ENCODE results near the gene AFAP1L1. TPM values are rescaled to one million over a fixed set of nuclear protein-coding genes. Genes with fewer than 3 reads are reported as not detected.

AFAP1L1 gene
- total and polyA plus RNA-seq, 7 donors: 10.8 to 39.9 (median 23.0) TPM

DNA sequence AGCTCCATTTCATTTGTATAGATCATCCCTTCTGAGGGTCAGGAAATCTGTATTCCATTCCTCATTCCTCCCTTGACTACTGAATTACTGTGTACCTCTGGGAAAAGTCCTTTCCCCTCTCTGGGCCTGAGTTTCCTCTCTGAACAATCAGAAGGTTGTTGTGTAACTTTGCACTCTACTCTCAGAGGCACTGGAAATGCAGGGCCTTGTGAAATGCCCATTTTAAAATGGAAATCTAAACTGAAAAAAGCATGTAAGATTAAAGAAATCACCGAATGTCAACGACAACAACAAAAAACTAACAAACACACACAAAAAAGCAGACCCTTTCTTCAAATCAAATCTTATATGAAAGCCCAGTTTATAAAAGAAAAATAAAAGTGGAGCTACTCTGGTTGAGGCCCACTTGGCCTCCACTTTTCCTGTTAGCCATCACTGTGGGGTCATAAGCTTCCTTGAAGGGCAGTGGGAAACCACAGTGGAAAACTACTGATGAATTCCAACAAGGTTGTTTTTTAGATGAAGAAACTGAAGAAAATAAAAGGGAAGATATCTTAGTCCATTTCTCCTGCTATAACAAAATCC lies 52.1 kb downstream of the AFAP1L1 start:
- Histone ChIP-seq H3K27me3 (ENCODE audit: insufficient read depth in 3 of 3, low read length in 2 of 3) (no peaks in the 10 kb centered on the region), H3K4me1 (peaks cover 24% of the 10 kb centered on the region), H3K36me3 (ENCODE audit: insufficient read depth in 1 of 2, low read depth in 1 of 2) (peaks cover 4 to 84% of the 10 kb centered on the region in 2 donors), H3K27ac (peak overlapping the region; percentile 51), H3K9me3 (no peaks in the 10 kb centered on the region), H3K4me3 (no peak overlapping the region)
- DNase-seq (no peak), ATAC-seq (no peak)
- TF ChIP-seq, protein P1, sequence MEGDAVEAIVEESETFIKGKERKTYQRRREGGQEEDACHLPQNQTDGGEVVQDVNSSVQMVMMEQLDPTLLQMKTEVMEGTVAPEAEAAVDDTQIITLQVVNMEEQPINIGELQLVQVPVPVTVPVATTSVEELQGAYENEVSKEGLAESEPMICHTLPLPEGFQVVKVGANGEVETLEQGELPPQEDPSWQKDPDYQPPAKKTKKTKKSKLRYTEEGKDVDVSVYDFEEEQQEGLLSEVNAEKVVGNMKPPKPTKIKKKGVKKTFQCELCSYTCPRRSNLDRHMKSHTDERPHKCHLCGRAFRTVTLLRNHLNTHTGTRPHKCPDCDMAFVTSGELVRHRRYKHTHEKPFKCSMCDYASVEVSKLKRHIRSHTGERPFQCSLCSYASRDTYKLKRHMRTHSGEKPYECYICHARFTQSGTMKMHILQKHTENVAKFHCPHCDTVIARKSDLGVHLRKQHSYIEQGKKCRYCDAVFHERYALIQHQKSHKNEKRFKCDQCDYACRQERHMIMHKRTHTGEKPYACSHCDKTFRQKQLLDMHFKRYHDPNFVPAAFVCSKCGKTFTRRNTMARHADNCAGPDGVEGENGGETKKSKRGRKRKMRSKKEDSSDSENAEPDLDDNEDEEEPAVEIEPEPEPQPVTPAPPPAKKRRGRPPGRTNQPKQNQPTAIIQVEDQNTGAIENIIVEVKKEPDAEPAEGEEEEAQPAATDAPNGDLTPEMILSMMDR (IDR thresholded peaks at IDR 0.05): no peak
- intact Hi-C loops (cut with DNase I): no loop called here
- WGBS, 3 donors: 76 to 90% (median 88%) methylated on average over 2 of the region's 2 CpGs

DNA sequence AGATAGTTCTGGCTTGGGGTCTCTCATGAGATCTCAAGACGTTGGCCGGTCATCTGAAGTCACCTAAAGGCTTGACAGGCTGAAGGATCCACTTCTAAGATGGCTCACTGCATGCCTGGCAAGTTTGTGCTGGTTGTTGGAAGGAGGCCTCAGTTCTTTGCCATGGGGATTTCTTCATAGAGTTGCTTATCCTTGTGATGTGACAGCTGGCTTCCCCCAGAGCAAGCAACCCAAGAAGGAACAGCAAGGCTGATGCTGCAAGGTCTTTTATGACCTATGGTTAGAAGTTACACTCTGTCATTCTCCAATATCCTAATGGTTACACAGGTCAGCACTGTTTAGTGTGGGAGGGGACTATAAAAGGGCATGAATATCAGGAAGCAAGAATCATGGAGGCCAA lies 53.0 kb downstream of the AFAP1L1 start:
- Histone ChIP-seq H3K9me3 (no peaks in the 10 kb centered on the region), H3K4me3 (no peak overlapping the region), H3K27ac (peak overlapping the region; percentile 51), H3K4me1 (peaks cover 21% of the 10 kb centered on the region), H3K27me3 (ENCODE audit: insufficient read depth in 3 of 3, low read length in 2 of 3) (no peaks in the 10 kb centered on the region), H3K36me3 (ENCODE audit: insufficient read depth in 1 of 2, low read depth in 1 of 2) (peaks cover 4 to 85% of the 10 kb centered on the region in 2 donors)
- TF ChIP-seq, protein P1 (IDR thresholded peaks at IDR 0.05): no peak
- intact Hi-C loops (cut with DNase I): no loop called here
- WGBS, 3 donors: 52 to 84% (median 58%) methylated on average over 2 of the region's 2 CpGs
- ATAC-seq (peak; percentile 39 to 73 (median 70)), DNase-seq (no peak)

DNA sequence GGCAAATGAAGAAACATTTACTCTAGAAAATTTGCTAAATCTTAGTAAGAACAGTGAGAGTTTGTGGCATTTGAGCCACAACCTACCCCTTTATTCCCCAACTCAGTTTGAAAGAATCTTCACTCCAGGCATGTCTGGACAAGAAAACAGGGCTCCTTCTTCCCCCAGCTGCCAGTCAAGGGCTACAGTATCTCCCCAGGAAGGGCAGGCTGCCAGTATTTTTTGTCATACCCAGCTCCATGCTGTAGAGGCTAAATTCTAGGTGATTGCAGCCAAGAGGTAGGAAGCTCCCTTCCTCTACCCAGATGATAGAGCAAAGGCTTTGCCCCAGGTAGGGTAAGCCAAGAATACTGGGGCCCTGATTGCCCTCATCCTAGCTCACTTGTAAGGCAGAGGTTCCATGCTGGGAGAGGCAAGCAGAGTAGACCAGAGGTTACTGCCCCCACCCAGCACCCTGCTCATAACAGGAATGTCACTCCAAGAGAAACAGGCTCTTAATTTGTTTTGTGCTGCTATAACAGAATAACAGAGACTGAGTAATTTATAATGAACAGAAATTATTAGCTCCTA lies 53.6 kb downstream of the AFAP1L1 start:
- Histone ChIP-seq H3K27ac (peak overlapping the region; percentile 51), H3K36me3 (ENCODE audit: insufficient read depth in 1 of 2, low read depth in 1 of 2) (peaks cover 4 to 85% of the 10 kb centered on the region in 2 donors), H3K9me3 (no peaks in the 10 kb centered on the region), H3K4me1 (peaks cover 15% of the 10 kb centered on the region), H3K27me3 (ENCODE audit: insufficient read depth in 3 of 3, low read length in 2 of 3) (no peaks in the 10 kb centered on the region), H3K4me3 (no peak overlapping the region)
- ATAC-seq: peak in 1 of 4 donors; percentile 55
- no peak for DNase-seq
- intact Hi-C loops (cut with DNase I): no loop called here
- TF ChIP-seq, protein P1 (IDR thresholded peaks at IDR 0.05): no peak

- H3K4me3 ChIP-seq: no peak overlapping the region
- TF ChIP-seq, protein P1 (IDR thresholded peaks at IDR 0.05): no peak
- intact Hi-C loops (cut with DNase I): no loop called here
- no peaks in the 10 kb centered on the region for H3K27me3 ChIP-seq (ENCODE audit: insufficient read depth in 3 of 3, low read length in 2 of 3)
- ATAC-seq: no peak
- no peaks in the 10 kb centered on the region for H3K9me3 ChIP-seq
- peak overlapping the region; percentile 51 for H3K27ac ChIP-seq
- DNase-seq: no peak
- peaks cover 8% of the 10 kb centered on the region for H3K4me1 ChIP-seq
- H3K36me3 ChIP-seq (ENCODE audit: insufficient read depth in 1 of 2, low read depth in 1 of 2): peaks cover 4 to 88% of the 10 kb centered on the region in 2 donors
- whole genome bisulfite sequencing, 3 donors: 95 to 96% (median 96%) methylated on average over 5 of the region's 5 CpGs
Measured at GRCh38 chr5:149325894-149326293, 54.2 kb downstream of the AFAP1L1 start.

- Histone ChIP-seq H3K27me3 (ENCODE audit: insufficient read depth in 3 of 3, low read length in 2 of 3) (no peaks in the 10 kb centered on the region), H3K27ac (no peak overlapping the region), H3K4me3 (no peak overlapping the region), H3K4me1 (peaks cover 7% of the 10 kb centered on the region), H3K9me3 (no peaks in the 10 kb centered on the region), H3K36me3 (ENCODE audit: insufficient read depth in 1 of 2, low read depth in 1 of 2) (peaks cover 4 to 95% of the 10 kb centered on the region in 2 donors)
- WGBS, 3 donors: 75 to 83% (median 81%) methylated on average over 3 of the region's 3 CpGs
- DNase-seq: no peak
- no peak for ATAC-seq
- intact Hi-C loops (cut with DNase I): no loop called here
- TF ChIP-seq, protein P1 (IDR thresholded peaks at IDR 0.05): no peak
Measured at GRCh38 chr5:149326611-149327010, 55.0 kb downstream of the AFAP1L1 start.
